Muscle layer of colon (tissue), 2 donors: ENCODE results near the gene GPR162.

Experiments used
- H3K27ac ChIP-seq: one replicate; pipeline ENCODE4 v1.7.0; 2013; ENCODE audit warnings: low read depth, mild to moderate bottlenecking, low read length, moderate library complexity
- H3K27me3 ChIP-seq, 2 donors: one replicate each; pipeline ENCODE4 v1.7.0; 2013; ENCODE audit warnings: low read length in 2 of 2, mild to moderate bottlenecking in 2 of 2; ENCODE audit not compliant: insufficient read depth in 2 of 2, control insufficient read depth in 1 of 2
- H3K36me3 ChIP-seq: one replicate; pipeline ENCODE4 v1.7.0; 2013; ENCODE audit warnings: mild to moderate bottlenecking, low read length; ENCODE audit not compliant: insufficient read depth
- H3K4me1 ChIP-seq: one replicate; pipeline ENCODE4 v1.7.0; 2013; ENCODE audit warnings: mild to moderate bottlenecking, low read length; ENCODE audit not compliant: insufficient read depth
- H3K4me3 ChIP-seq, 2 donors: one replicate each; pipeline ENCODE4 v1.7.0; 2013; ENCODE audit warnings: low read length in 2 of 2, low read depth in 1 of 2, mild to moderate bottlenecking in 1 of 2, moderate library complexity in 1 of 2
- H3K9ac ChIP-seq: one replicate; pipeline ENCODE4 v1.7.0; 2013; ENCODE audit warnings: low read length
- H3K9me3 ChIP-seq: one replicate; pipeline ENCODE4 v1.7.0; 2013; ENCODE audit warnings: mild to moderate bottlenecking, low read length
- donor health status: abdominal sarcoma.
- donor health status: Adenocarcinoma of cecum.

The GPR162 gene

GRCh38 chr12:6778574-6779550 lies 42.8 kb upstream of the GPR162 start:
- peak overlapping the region; percentile 26 for H3K9ac ChIP-seq
- no peaks in the 10 kb centered on the region for H3K36me3 ChIP-seq
- H3K27ac ChIP-seq = peak overlapping the region; percentile 91
- H3K4me3 ChIP-seq = peak overlapping the region; percentile 51 to 62
- H3K4me1 ChIP-seq = peaks cover 16% of the 10 kb centered on the region
- H3K9me3 ChIP-seq = no peaks in the 10 kb centered on the region
- H3K27me3 ChIP-seq = no peaks in the 10 kb centered on the region

GRCh38 chr12:6779708-6780432 lies 41.8 kb upstream of the GPR162 start:
- Histone ChIP-seq H3K36me3 (no peaks in the 10 kb centered on the region), H3K27ac (no peak overlapping the region), H3K9me3 (no peaks in the 10 kb centered on the region), H3K27me3 (no peaks in the 10 kb centered on the region), H3K9ac (no peak overlapping the region), H3K4me1 (peaks cover 16% of the 10 kb centered on the region), H3K4me3 (no peak overlapping the region)

GRCh38 chr12:6780573-6780972 lies 41.0 kb upstream of the GPR162 start:
- H3K4me1 ChIP-seq = peaks cover 16% of the 10 kb centered on the region

GRCh38 chr12:6782119-6782518 lies 39.5 kb upstream of the GPR162 start:
- no peaks in the 10 kb centered on the region for H3K27me3 ChIP-seq
- H3K9me3 ChIP-seq = no peaks in the 10 kb centered on the region
- peaks cover 16% of the 10 kb centered on the region for H3K4me1 ChIP-seq
- H3K36me3 ChIP-seq = no peaks in the 10 kb centered on the region
- no peak overlapping the region for H3K9ac ChIP-seq
- H3K4me3 ChIP-seq = no peak overlapping the region
- no peak overlapping the region for H3K27ac ChIP-seq

More at GRCh38 chr12:6780573-6780972, 41.0 kb upstream of the GPR162 start:
- no peak overlapping the region for H3K4me3 ChIP-seq
- no peaks in the 10 kb centered on the region for H3K36me3 ChIP-seq
- H3K9me3 ChIP-seq = no peaks in the 10 kb centered on the region
- H3K27me3 ChIP-seq = no peaks in the 10 kb centered on the region
- H3K27ac ChIP-seq = no peak overlapping the region
- H3K9ac ChIP-seq = no peak overlapping the region

- no peaks in the 10 kb centered on the region for H3K27me3 ChIP-seq
- no peaks in the 10 kb centered on the region for H3K36me3 ChIP-seq
- H3K4me1 ChIP-seq = peaks cover 7% of the 10 kb centered on the region
- no peak overlapping the region for H3K4me3 ChIP-seq
- no peak overlapping the region for H3K9ac ChIP-seq
- H3K27ac ChIP-seq = no peak overlapping the region
- no peaks in the 10 kb centered on the region for H3K9me3 ChIP-seq
Observed at GRCh38 chr12:6782850-6783566, 38.6 kb upstream of the GPR162 start.

GRCh38 chr12:6783828-6784227 lies 37.8 kb upstream of the GPR162 start:
- no peak overlapping the region for H3K4me3 ChIP-seq
- no peaks in the 10 kb centered on the region for H3K36me3 ChIP-seq
- no peak overlapping the region for H3K9ac ChIP-seq
- peaks cover 6% of the 10 kb centered on the region for H3K4me1 ChIP-seq
- no peak overlapping the region for H3K27ac ChIP-seq
- no peaks in the 10 kb centered on the region for H3K27me3 ChIP-seq
- no peaks in the 10 kb centered on the region for H3K9me3 ChIP-seq

GRCh38 chr12:6784296-6784695 lies 37.3 kb upstream of the GPR162 start:
- Histone ChIP-seq H3K27ac (no peak overlapping the region), H3K36me3 (no peaks in the 10 kb centered on the region), H3K9me3 (no peaks in the 10 kb centered on the region), H3K4me1 (peaks cover 2% of the 10 kb centered on the region), H3K27me3 (no peaks in the 10 kb centered on the region), H3K9ac (no peak overlapping the region), H3K4me3 (no peak overlapping the region)

GRCh38 chr12:6784761-6785160 lies 36.9 kb upstream of the GPR162 start:
- no peak overlapping the region for H3K9ac ChIP-seq
- no peaks in the 10 kb centered on the region for H3K36me3 ChIP-seq
- no peak overlapping the region for H3K4me3 ChIP-seq
- H3K9me3 ChIP-seq = no peaks in the 10 kb centered on the region
- no peaks in the 10 kb centered on the region for H3K4me1 ChIP-seq
- no peak overlapping the region for H3K27ac ChIP-seq
- H3K27me3 ChIP-seq = no peaks in the 10 kb centered on the region

- H3K4me3 ChIP-seq = no peak overlapping the region
- H3K4me1 ChIP-seq = no peaks in the 10 kb centered on the region
- H3K27ac ChIP-seq = no peak overlapping the region
- H3K36me3 ChIP-seq = no peaks in the 10 kb centered on the region
- H3K9me3 ChIP-seq = no peaks in the 10 kb centered on the region
- H3K9ac ChIP-seq = no peak overlapping the region
- no peaks in the 10 kb centered on the region for H3K27me3 ChIP-seq
Observed at GRCh38 chr12:6786416-6787094, 35.1 kb upstream of the GPR162 start.

GRCh38 chr12:6787309-6787708 lies 34.3 kb upstream of the GPR162 start:
- Histone ChIP-seq H3K27me3 (no peaks in the 10 kb centered on the region), H3K4me1 (no peaks in the 10 kb centered on the region), H3K36me3 (no peaks in the 10 kb centered on the region), H3K27ac (no peak overlapping the region), H3K9ac (no peak overlapping the region), H3K9me3 (no peaks in the 10 kb centered on the region), H3K4me3 (no peak overlapping the region)
